SU-DHL-6 (cell line): Measurements from ENCODE around the gene B2M.
"Not testable (repeated sequence)": the region's sequence is repeated elsewhere in the genome, so short reads cannot be mapped to it uniquely, and the experiment has no call there.

Experiments used
- H2AFZ ChIP-seq: fragments of 200-600 bp; sonication (generic); 2 replicates; pipeline ENCODE4 v1.6.1; 2014; ENCODE audit warnings: low read depth, mild to moderate bottlenecking, moderate library complexity, mixed read lengths, antibody characterized with exemption, low read length; ENCODE audit not compliant: severe bottlenecking
- H3F3A ChIP-seq: fragments of 200-600 bp; shearing (Covaris generic); 2 replicates; pipeline ENCODE4 v1.6.0; 2016; ENCODE audit warnings: antibody characterized with exemption, mild to moderate bottlenecking; ENCODE audit not compliant: insufficient read depth
- H3K27ac ChIP-seq: fragments of 200-600 bp; sonication (generic); 2 replicates; pipeline ENCODE4 v1.5.1; 2016; ENCODE audit warnings: low read depth, mild to moderate bottlenecking, low read length, moderate library complexity, mixed read lengths
- H3K27me3 ChIP-seq: fragments of 200-600 bp; sonication (generic), shearing (Covaris generic); 2 replicates; pipeline ENCODE4 v1.6.0; 2014; ENCODE audit warnings: mild to moderate bottlenecking, low read length
- H3K36me3 ChIP-seq: fragments of 200-600 bp; sonication (generic); 2 replicates; pipeline ENCODE4 v1.6.1; 2014; ENCODE audit warnings: mild to moderate bottlenecking, low read length, mixed read lengths
- H3K4me2 ChIP-seq: fragments of 300-600, 200-600 bp; shearing (Covaris generic), sonication (generic); 2 replicates; pipeline ENCODE4 v1.6.0; 2014; ENCODE audit warnings: low read length, low read depth, mild to moderate bottlenecking; ENCODE audit not compliant: poor library complexity, severe bottlenecking
- H3K4me3 ChIP-seq: fragments of 200-600 bp; sonication (generic); 2 replicates; pipeline ENCODE4 v1.5.1; 2014; ENCODE audit warnings: antibody characterized with exemption, low read length, mild to moderate bottlenecking, mixed read lengths; ENCODE audit not compliant: insufficient read depth, poor library complexity, severe bottlenecking
- H3K79me2 ChIP-seq: fragments of 200-600 bp; sonication (generic); 2 replicates; pipeline ENCODE4 v1.6.1; 2014; ENCODE audit warnings: mild to moderate bottlenecking, low read length, moderate library complexity; ENCODE audit not compliant: insufficient read depth
- H3K9ac ChIP-seq: fragments of 200-600 bp; sonication (generic); 2 replicates; pipeline ENCODE4 v1.7.0; 2014; ENCODE audit warnings: mild to moderate bottlenecking, low read length
- H3K9me2 ChIP-seq: fragments of 200-600 bp; sonication (generic); replicated peaks from 2 replicates; pipeline ENCODE4 v1.6.1; 2014; ENCODE audit warnings: low read length; ENCODE audit not compliant: insufficient read depth
- H3K9me3 ChIP-seq: fragments of 200-600 bp; sonication (generic); 2 replicates; pipeline ENCODE4 v1.6.1; 2014; ENCODE audit warnings: low read length, mixed read lengths; ENCODE audit not compliant: insufficient read depth
- H4K20me1 ChIP-seq: fragments of 200-600 bp; sonication (generic); 2 replicates; pipeline ENCODE4 v1.6.1; 2014; ENCODE audit warnings: low read depth, mild to moderate bottlenecking, antibody characterized with exemption, low read length, moderate library complexity, mixed read lengths
- EZH2phosphoT487 ChIP-seq: fragments of 200-600 bp; sonication (generic), shearing (Covaris generic); conservative IDR thresholded peaks from 2 replicates; pipeline ENCODE4 v1.6.1; 2018; ENCODE audit warnings: mild to moderate bottlenecking, antibody characterized with exemption, low read length, moderate library complexity, mixed read lengths
- TF ChIP-seq, protein P1 (sequence below): fragments of 200-600 bp; sonication (generic); IDR thresholded peaks from one replicate; pipeline ENCODE4 v1.5.1; 2017; ENCODE audit warnings: antibody characterized with exemption, mild to moderate bottlenecking, low read length, moderate library complexity; ENCODE audit not compliant: insufficient read depth, poor library complexity, severe bottlenecking

The B2M gene

GRCh38 chr15:44675911-44676310, 35.4 kb upstream of the B2M start:
- no peaks in the 10 kb centered on the region for H3K36me3 ChIP-seq
- H3K9me2 ChIP-seq: no peaks in the 10 kb centered on the region
- no peak overlapping the region for H3K4me2 ChIP-seq
- no peak overlapping the region for H2AFZ ChIP-seq
- H3K27me3 ChIP-seq: no peaks in the 10 kb centered on the region
- no peaks in the 10 kb centered on the region for H4K20me1 ChIP-seq
- H3K79me2 ChIP-seq: no peaks in the 10 kb centered on the region
- no peak overlapping the region for H3K9ac ChIP-seq
- no peak overlapping the region for H3K27ac ChIP-seq
- TF ChIP-seq, protein P1, sequence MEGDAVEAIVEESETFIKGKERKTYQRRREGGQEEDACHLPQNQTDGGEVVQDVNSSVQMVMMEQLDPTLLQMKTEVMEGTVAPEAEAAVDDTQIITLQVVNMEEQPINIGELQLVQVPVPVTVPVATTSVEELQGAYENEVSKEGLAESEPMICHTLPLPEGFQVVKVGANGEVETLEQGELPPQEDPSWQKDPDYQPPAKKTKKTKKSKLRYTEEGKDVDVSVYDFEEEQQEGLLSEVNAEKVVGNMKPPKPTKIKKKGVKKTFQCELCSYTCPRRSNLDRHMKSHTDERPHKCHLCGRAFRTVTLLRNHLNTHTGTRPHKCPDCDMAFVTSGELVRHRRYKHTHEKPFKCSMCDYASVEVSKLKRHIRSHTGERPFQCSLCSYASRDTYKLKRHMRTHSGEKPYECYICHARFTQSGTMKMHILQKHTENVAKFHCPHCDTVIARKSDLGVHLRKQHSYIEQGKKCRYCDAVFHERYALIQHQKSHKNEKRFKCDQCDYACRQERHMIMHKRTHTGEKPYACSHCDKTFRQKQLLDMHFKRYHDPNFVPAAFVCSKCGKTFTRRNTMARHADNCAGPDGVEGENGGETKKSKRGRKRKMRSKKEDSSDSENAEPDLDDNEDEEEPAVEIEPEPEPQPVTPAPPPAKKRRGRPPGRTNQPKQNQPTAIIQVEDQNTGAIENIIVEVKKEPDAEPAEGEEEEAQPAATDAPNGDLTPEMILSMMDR: no peak
- no peak for TF ChIP-seq EZH2phosphoT487
- H3F3A ChIP-seq: no peaks in the 10 kb centered on the region
- H3K9me3 ChIP-seq: no peaks in the 10 kb centered on the region
- H3K4me3 ChIP-seq: no peak overlapping the region

- no peak for TF ChIP-seq EZH2phosphoT487
- TF ChIP-seq, protein P1: no peak
- H3K27me3 ChIP-seq: no peaks in the 10 kb centered on the region
- H3K36me3 ChIP-seq: no peaks in the 10 kb centered on the region
- no peak overlapping the region for H3K9ac ChIP-seq
- H3K79me2 ChIP-seq: no peaks in the 10 kb centered on the region
- H4K20me1 ChIP-seq: no peaks in the 10 kb centered on the region
- H3K4me3 ChIP-seq: no peak overlapping the region
- H3K27ac ChIP-seq: no peak overlapping the region
- no peak overlapping the region for H3K4me2 ChIP-seq
- no peak overlapping the region for H2AFZ ChIP-seq
- H3K9me2 ChIP-seq: no peaks in the 10 kb centered on the region
- no peaks in the 10 kb centered on the region for H3K9me3 ChIP-seq
- H3F3A ChIP-seq: no peaks in the 10 kb centered on the region
These were observed 34.6 kb upstream of the B2M start for GRCh38 chr15:44676676-44677075.

DNA sequence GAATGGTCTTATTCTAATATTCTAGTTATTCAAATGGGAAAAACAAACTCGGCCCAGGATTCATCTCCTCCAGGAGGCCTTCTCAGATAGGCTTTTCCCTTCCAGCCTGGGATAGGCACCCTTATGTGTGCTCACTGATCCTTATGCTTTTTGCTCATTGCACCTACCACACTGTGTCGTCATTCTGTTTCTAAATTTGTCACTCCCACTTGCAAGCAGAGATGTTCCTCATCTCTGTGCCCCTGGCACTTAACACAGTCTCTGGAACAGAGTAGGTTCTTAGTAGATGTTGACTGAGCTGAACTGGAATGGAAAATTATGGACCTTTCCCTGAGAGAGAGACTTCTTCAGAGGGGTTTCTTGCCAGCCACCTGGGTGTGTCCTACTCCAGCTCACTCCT, 29.1 kb upstream of the B2M start:
- H3K36me3 ChIP-seq: no peaks in the 10 kb centered on the region
- no peaks in the 10 kb centered on the region for H3K27me3 ChIP-seq
- no peak overlapping the region for H3K27ac ChIP-seq
- no peak overlapping the region for H3K9ac ChIP-seq
- no peaks in the 10 kb centered on the region for H4K20me1 ChIP-seq
- H3K79me2 ChIP-seq: no peaks in the 10 kb centered on the region
- TF ChIP-seq EZH2phosphoT487: no peak
- TF ChIP-seq, protein P1: no peak
- no peaks in the 10 kb centered on the region for H3K9me3 ChIP-seq
- H3F3A ChIP-seq: no peaks in the 10 kb centered on the region
- no peak overlapping the region for H3K4me3 ChIP-seq
- H3K4me2 ChIP-seq: no peak overlapping the region
- no peak overlapping the region for H2AFZ ChIP-seq
- no peaks in the 10 kb centered on the region for H3K9me2 ChIP-seq

GRCh38 chr15:44682809-44683682, 28.3 kb upstream of the B2M start:
- not testable (repeated sequence) for H4K20me1 ChIP-seq, H3K27ac ChIP-seq, H3K79me2 ChIP-seq, H3K27me3 ChIP-seq, H3K36me3 ChIP-seq, H3K9ac ChIP-seq, H3K9me2 ChIP-seq, H3F3A ChIP-seq, H2AFZ ChIP-seq, H3K9me3 ChIP-seq, H3K4me2 ChIP-seq, H3K4me3 ChIP-seq

DNA sequence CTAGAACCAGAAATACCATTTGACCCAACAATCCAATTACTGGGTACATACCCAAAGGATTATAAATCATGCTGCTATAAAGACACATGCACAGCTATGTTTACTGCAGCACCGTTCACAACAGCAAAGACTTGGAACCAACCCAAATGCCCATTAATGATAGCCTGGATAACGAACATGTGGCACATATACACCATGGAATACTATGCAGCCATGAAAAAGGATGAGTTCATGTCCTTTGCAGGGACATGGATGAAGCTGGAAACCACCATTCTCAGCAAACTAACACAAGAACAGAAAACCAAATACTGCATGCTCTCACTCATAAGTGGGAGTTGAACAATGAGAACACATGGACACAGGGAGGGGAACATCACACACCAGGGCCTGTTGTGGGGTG, 22.0 kb upstream of the B2M start:
- not testable (repeated sequence) for H3K9me3 ChIP-seq, H4K20me1 ChIP-seq

More for the DNA sequence above, 22.0 kb upstream of the B2M start:
- H3K36me3 ChIP-seq, H3K79me2 ChIP-seq, H2AFZ ChIP-seq, H3F3A ChIP-seq, H3K4me2 ChIP-seq, H3K27me3 ChIP-seq, H3K9ac ChIP-seq, H3K9me2 ChIP-seq, H3K27ac ChIP-seq, H3K4me3 ChIP-seq: not testable (repeated sequence)
